NCI-H82 treated with DMSO at 0.1 percent for 48 hours (cell line): Measurements from ENCODE around the gene EZH1.
"Not testable (repeated sequence)": the region's sequence is repeated elsewhere in the genome, so short reads cannot be mapped to it uniquely, and the experiment has no call there.

ENCODE experiments used
- DNase-seq: peaks from one replicate; lab custom pipeline; 2025; ENCODE audit not compliant: unreplicated experiment; lab: John Stamatoyannopoulos, UW

EZH1 gene

DNA sequence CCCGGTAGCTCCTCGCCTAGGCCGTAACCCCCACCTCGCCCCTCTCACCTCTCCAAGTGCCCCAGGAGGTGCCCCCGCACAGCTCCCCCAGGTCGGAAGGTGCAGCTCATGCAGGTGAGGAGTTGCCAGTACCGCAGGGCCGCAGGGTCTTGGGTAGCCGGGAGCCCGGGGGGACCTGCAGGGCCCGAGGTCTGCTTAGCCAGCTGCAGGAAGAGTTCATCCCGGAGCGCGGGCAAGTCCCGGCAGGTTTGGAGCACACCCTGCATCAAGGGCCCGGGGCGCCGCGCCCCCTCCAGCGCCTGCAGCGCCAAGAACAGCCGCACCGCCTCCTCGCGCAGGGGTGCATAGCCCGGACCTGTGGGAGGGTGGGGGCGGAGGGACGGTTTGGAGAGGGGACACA is 72.8 kb downstream of the EZH1 start:
- DNase-seq, result no peak

DNA sequence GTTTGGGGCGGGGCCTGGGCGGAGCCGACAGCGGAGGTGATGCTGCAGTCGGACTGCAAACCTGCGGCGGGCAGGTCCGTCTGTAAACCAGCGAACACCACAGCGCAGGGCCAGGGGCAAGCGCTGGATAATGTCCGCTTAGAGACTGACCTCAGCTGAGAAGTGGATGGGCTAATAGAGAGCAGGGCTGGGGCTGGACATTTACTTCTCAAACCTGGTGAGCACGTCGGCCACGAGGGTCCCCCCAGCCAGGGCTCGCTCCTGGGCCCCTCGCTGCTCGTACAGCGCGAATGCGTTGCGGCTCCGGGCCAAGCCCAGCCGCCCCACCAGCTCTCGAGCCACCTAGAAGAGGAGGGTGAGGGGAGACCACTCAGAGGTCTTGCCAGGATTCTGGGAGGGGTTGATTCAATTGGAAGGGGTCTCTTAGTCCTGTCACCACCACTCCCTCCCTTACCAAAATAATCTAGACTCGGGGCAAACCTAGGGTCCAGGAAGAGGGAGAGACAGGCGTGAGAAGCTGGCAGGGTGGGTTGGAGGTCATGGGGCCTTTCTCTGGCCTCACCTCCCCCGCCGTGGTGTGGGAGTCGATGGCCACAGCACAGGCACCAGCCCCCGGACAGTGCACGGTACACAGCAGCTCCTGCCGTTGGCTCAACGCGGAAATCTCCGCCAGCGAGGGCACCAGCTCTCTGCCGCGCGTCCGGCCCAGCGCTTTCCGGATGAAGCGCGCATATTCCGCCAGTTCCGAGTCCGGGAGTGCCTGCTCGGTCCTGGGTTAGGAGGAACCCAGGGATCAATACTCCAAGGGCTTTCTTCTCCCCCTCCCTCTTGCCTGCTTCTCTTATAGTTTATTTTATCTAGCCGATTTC is 73.8 kb downstream of the EZH1 start:
- DNase-seq, result no peak

DNA sequence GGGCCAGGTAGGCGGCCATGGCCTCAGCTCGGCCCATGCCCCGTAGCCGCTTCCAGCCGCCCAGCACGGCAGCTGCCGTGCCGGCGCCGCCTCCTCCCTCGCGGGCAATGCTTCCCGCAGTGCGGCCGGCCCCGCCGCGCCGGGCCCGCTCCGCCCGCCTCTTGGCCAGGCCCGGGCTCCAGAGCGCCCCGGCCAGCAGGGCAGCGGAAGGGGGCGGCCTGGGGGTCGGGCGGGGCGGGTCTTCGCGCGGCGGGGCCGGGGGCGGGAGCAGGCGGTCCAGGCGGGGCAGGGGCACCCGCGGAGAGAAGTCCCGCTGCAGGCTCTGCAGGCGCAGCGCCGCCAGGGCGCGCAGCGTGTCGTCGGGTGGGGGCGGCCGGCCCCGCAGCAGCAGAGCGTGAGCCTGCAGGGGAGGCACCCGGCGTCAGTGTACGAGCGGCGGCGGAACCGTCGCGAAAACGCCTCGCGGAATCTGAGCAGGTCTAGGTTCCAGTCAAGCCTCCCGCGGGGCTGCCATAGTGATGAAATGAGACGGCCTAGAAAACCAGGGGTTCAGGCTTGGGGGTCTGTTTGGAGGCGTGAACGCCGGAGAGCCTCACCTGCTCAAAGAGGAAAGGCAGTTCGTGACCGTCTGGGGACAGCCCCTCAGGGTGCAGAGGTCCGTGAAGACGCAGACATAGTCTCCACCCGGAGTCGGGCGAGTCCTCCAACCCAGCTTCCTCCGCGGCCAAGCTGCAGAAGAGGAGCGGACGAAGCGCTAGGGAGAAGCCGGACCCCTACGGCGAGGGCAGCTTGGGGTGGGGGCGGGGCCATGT is 74.7 kb downstream of the EZH1 start:
- DNase-seq, result no peak

- no peak for DNase-seq
Measured at GRCh38 chr17:42669705-42669976, 75.2 kb downstream of the EZH1 start.

GRCh38 chr17:42667088-42667951 is 77.5 kb downstream of the EZH1 start:
- no peak for DNase-seq

- DNase-seq, result not testable (repeated sequence)
Measured at GRCh38 chr17:42666126-42666525, 78.7 kb downstream of the EZH1 start.

DNA sequence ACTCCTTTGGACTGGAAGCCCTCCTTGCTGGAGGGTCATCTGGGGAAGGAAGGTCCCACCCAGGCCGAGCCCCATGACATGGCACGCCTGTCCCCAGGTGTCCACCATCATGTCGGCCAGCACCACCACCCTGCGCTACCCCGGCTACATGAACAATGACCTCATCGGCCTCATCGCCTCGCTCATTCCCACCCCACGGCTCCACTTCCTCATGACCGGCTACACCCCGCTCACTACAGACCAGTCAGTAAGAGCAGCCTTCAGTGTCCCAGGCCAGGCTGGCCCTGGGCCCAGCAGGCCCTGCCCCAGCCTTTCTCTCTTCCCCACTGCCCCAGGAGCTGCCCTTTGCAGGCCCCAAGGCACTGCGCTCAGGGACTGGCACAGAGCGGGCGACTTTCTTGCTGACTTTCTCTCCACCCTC is 79.2 kb downstream of the EZH1 start:
- no peak for DNase-seq

DNA sequence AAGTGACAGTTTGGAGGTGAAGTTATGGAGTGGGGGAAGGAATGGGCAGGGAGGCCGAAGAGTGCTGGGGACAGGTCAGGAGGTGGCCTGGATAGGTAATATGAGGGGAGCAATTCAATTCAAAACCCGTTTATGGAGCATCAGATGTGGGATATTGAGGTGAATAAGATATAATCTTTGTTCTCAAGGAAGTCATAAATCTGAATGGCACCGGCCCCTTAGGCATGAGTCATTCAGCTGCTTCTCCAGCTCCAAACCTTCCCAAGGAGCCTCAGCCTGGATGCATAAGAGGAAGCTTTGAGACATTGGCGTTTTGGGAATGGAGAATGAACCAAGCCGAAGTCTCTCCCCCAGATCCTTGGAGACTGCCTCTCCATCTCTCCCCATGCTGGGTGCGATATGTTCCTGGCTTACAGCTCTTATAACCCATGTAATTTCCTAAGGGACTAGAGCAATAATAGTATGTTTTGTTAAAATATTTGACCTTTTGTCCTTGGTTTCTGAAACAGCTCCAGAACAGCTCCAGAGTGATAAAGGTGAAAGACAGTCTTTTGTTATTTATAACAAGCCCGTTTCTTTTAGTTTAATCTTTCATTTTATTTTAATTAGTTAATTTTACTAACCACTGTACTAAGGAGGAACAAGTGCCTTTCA is 84.0 kb downstream of the EZH1 start:
- DNase-seq, result no peak

- DNase-seq, result not testable (repeated sequence)
Measured at GRCh38 chr17:42659932-42660274, 84.9 kb downstream of the EZH1 start.

DNA sequence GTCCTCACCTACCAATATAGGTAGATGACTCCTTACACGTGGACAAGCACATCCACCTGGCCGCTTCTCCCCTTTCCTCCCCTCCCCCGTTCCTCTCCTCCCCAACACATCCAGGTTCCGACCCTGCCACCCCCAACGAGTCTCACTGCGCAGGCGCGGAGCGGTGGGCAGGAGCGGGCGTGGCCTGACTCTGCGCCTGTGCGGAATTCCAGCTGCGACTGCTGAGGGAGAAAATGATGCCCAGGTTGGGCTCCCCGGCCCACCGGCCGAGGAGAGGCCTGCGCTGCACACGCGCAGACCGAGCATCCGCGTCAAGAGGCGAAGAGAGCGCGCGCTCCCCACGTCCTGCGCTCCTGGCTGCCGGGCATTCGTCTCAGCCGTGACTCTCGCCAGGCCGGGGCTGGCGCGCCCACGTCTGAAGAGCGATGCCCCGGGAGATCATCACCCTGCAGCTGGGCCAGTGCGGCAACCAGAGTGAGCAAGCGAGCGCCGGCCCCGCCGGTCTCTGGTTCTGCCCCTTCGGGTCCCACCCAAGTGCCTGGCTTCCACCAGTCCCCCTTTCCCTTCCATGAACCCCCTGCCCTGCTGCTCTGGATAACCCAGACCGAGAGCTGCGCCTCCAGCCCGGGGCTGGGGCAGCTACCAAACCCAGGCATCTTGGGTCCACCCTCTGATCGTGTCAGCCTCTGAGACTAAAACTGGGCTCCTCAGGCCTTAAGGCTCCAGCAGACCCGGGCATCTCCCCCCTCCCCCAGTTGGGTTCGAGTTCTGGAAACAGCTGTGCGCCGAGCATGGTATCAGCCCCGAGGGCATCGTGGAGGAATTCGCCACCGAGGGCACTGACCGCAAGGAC is 85.5 kb downstream of the EZH1 start, which contains the start of gene TUBG2:
Gene TUBG2 (plus strand): TSS at position 206 of the 853 bp plus-strand sequence. CDS start 220 bp downstream, at position 426.
- DNase-seq, result peak; percentile 73

- no peak for DNase-seq
Measured at GRCh38 chr17:42657824-42658588, 86.8 kb downstream of the EZH1 start.

DNA sequence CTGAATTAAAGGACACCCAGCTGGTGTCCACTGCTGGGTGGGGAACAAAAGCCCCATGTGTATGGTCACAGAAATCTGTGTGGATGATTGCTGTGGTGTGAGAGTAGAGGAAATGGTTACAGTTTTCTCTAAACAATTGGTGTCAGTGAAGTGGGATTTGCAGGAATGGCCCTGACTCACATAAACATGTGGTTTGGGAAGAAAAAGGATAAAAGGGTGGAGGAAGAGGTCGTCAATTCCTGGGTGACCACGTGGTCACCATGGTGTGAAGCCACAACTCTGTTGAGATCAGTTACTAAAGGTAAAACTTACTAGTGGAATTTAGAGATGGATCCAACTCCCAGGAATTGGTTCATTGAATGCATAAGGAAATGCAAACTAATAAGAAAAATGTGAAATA is 89.3 kb downstream of the EZH1 start:
- DNase-seq, result no peak

GRCh38 chr17:42653179-42654124 is 91.4 kb downstream of the EZH1 start:
- no peak for DNase-seq

DNA sequence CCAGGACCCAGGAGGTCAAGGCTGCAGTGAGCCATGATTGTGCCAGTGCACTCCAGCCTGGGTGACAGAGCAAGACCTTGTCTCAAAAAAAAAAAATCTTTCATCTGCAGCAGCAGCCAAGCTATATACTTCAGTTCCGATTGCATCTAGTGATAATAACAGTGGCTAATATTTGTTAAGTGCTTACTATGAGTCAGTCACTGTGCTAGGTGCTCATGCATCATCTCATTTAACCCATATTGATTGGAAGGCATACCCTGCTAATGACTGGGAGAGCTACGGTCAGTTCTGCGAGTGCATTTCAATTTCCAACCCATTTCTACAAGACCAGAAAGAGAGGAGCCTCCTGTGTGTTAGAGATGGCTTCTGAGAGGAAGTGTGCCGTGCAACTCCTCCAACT is 93.4 kb downstream of the EZH1 start:
- DNase-seq, result no peak
